PC-3 (cell line): ENCODE measurements around the gene IFITM5. TPM values are rescaled to one million over a fixed set of nuclear protein-coding genes. Genes with fewer than 3 reads are reported as not detected.
"Not testable (repeated sequence)": the region's sequence is repeated elsewhere in the genome, so short reads cannot be mapped to it uniquely, and the experiment has no call there.

Source experiments
- ATAC-seq: fragments of 200-7000 bp; cut with Tn5 transposase; 2 replicates; pipeline ENCODE4 v1.9.1; 2020; ENCODE audit warnings: mild to moderate bottlenecking, moderate library complexity
- BruUV-seq: library from RNA; stranded (reverse); fragments of 400-500 nt; replicated peaks from 2 replicates; lab custom pipeline; 2021; lab: Mats Ljungman, UMichigan
- CTCF ChIA-PET: fragments of 300-600 bp; sonication (Branson Sonifier 250); formaldehyde crosslinking; loops from one replicate; lab custom pipeline; 2022; ENCODE audit warnings: antibody characterized with exemption; lab: Charles Lee
- POLR2A ChIA-PET: fragments of 300-600 bp; sonication (Branson Sonifier 250); formaldehyde crosslinking; loops from one replicate; lab custom pipeline; 2022; ENCODE audit warnings: antibody characterized with exemption; ENCODE audit not compliant: unreplicated experiment; lab: Charles Lee
- DNase-seq: peaks from one replicate; pipeline ENCODE4 v3.0.0-alpha.2; 2015
- H2AFZ ChIP-seq: fragments of 300-600 bp; sonication (generic); 2 replicates; pipeline ENCODE4 v1.6.0; 2016; ENCODE audit warnings: antibody characterized with exemption, low read length
- H3F3A ChIP-seq: fragments of 300-600 bp; sonication (generic); one replicate; pipeline ENCODE4 v1.6.0; 2017; ENCODE audit warnings: antibody characterized with exemption, low read length, control low read depth, mild to moderate bottlenecking; ENCODE audit not compliant: unreplicated experiment
- H3K27ac ChIP-seq: fragments of 300-600 bp; sonication (generic); 2 replicates; pipeline ENCODE4 v1.5.1; 2016; ENCODE audit warnings: mild to moderate bottlenecking, low read length
- H3K27me3 ChIP-seq: fragments of 300-600 bp; sonication (generic); 2 replicates; pipeline ENCODE4 v1.6.1; 2016; ENCODE audit warnings: low read length, mixed read lengths
- H3K36me3 ChIP-seq: fragments of 300-600 bp; sonication (generic); 2 replicates; pipeline ENCODE4 v1.6.1; 2016; ENCODE audit warnings: low read depth, mixed run types, low read length, mixed read lengths
- H3K4me1 ChIP-seq: fragments of 300-600 bp; sonication (generic); 2 replicates; pipeline ENCODE4 v1.5.1; 2016; ENCODE audit warnings: low read length; ENCODE audit not compliant: insufficient read depth
- H3K4me2 ChIP-seq: fragments of 300-600 bp; sonication (generic); 2 replicates; pipeline ENCODE4 v1.6.0; 2016; ENCODE audit warnings: low read length
- H3K4me3 ChIP-seq: fragments of 300-600 bp; sonication (generic); 2 replicates; pipeline ENCODE4 v1.5.1; 2016; ENCODE audit warnings: mild to moderate bottlenecking, low read length, mixed read lengths
- H3K79me2 ChIP-seq: fragments of 300-600 bp; sonication (generic); 2 replicates; pipeline ENCODE4 v1.6.1; 2017; ENCODE audit warnings: low read length, mixed read lengths
- H3K9ac ChIP-seq: fragments of 300-600 bp; sonication (generic); 2 replicates; pipeline ENCODE4 v1.6.0; 2016; ENCODE audit warnings: mild to moderate bottlenecking, low read length
- H3K9me2 ChIP-seq: fragments of 300-600 bp; sonication (generic); replicated peaks from 2 replicates; pipeline ENCODE4 v1.6.1; 2016; ENCODE audit warnings: mixed run types, low read length, mixed read lengths
- H3K9me3 ChIP-seq: fragments of 300-600 bp; sonication (generic); 2 replicates; pipeline ENCODE4 v1.6.1; 2016; ENCODE audit warnings: low read length, mixed read lengths
- H4K20me1 ChIP-seq: fragments of 300-600 bp; sonication (generic); 2 replicates; pipeline ENCODE4 v1.6.1; 2016; ENCODE audit warnings: low read length, mixed read lengths
- EZH2 ChIP-seq: fragments of 300-600 bp; sonication (generic); IDR thresholded peaks from one replicate; pipeline ENCODE4 v1.6.1; 2017; ENCODE audit warnings: antibody characterized with exemption, mild to moderate bottlenecking, low read length; ENCODE audit not compliant: unreplicated experiment
- EZH2phosphoT487 ChIP-seq: fragments of 300-600 bp; sonication (generic); IDR thresholded peaks from 2 replicates; pipeline ENCODE4 v1.6.1; 2018; ENCODE audit warnings: mild to moderate bottlenecking, antibody characterized with exemption, low read length, borderline replicate concordance
- intact Hi-C: fragments of 100-400 bp; cut with micrococcal nuclease; formaldehyde crosslinking; loops from 2 replicates; pipeline ENCODE4 v1.9.0; 2023
- total RNA-seq: library from RNA; depleted of rRNA; stranded (reverse); fragments of >200 nt; gene quantifications from 2 replicates; pipeline ENCODE4 v1.2.3, GENCODE V29; 2014
- TF ChIP-seq, protein P1 (sequence below): fragments of 300-600 bp; sonication (generic); conservative IDR thresholded peaks from 2 replicates; pipeline ENCODE4 v1.5.1; 2017; ENCODE audit warnings: antibody characterized with exemption, low read depth, mild to moderate bottlenecking, low read length

Gene IFITM5
- total RNA-seq, 1 experiment from 2014 or later = not detected

DNA sequence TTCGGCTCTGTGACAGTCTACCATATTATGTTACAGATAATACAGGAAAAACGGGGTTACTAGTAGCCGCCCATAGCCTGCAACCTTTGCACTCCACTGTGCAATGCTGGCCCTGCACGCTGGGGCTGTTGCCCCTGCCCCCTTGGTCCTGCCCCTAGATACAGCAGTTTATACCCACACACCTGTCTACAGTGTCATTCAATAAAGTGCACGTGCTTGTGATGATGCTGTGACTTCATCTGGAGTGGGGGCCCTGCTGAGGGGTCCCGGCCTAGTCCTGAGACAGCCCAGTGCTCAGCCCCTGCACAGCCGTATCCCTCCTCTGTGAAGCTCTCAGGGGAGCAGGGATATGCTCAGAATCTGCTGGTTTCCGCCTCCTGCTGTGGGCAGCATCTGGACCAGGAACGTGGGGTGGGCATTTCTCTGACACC is 15.7 kb upstream of the IFITM5 start:
- BruUV-seq = no TSS peak
- POLR2A ChIA-PET = interaction anchor here (0.6 kb wide), 1 partner anchor 50 kb away, joined by 4 read pairs; no protein-coding TSS in a partner anchor
- H3K79me2 ChIP-seq = peaks cover 5% of the 10 kb centered on the region
- no peak overlapping the region for H3K4me3 ChIP-seq
- H3K4me2 ChIP-seq = no peak overlapping the region
- H3K9ac ChIP-seq = no peak overlapping the region
- ATAC-seq (no peak), DNase-seq (no peak)
- no peaks in the 10 kb centered on the region for H4K20me1 ChIP-seq
- no peak overlapping the region for H3K27ac ChIP-seq
- no peaks in the 10 kb centered on the region for H3K9me2 ChIP-seq
- intact Hi-C loops = no loop called here
- peaks cover under 1% of the 10 kb centered on the region for H3K4me1 ChIP-seq
- no peaks in the 10 kb centered on the region for H3K27me3 ChIP-seq
- no peaks in the 10 kb centered on the region for H3K36me3 ChIP-seq
- H3F3A ChIP-seq = no peaks in the 10 kb centered on the region
- no peaks in the 10 kb centered on the region for H3K9me3 ChIP-seq
- H2AFZ ChIP-seq = no peak overlapping the region
- no peak for TF ChIP-seq EZH2phosphoT487
- TF ChIP-seq, protein P1, sequence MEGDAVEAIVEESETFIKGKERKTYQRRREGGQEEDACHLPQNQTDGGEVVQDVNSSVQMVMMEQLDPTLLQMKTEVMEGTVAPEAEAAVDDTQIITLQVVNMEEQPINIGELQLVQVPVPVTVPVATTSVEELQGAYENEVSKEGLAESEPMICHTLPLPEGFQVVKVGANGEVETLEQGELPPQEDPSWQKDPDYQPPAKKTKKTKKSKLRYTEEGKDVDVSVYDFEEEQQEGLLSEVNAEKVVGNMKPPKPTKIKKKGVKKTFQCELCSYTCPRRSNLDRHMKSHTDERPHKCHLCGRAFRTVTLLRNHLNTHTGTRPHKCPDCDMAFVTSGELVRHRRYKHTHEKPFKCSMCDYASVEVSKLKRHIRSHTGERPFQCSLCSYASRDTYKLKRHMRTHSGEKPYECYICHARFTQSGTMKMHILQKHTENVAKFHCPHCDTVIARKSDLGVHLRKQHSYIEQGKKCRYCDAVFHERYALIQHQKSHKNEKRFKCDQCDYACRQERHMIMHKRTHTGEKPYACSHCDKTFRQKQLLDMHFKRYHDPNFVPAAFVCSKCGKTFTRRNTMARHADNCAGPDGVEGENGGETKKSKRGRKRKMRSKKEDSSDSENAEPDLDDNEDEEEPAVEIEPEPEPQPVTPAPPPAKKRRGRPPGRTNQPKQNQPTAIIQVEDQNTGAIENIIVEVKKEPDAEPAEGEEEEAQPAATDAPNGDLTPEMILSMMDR = no peak
- TF ChIP-seq EZH2 = no peak
- CTCF ChIA-PET = interaction anchor here (0.5 kb wide), 1 partner anchor 57 kb away, joined by 3 read pairs; no protein-coding TSS in a partner anchor

DNA sequence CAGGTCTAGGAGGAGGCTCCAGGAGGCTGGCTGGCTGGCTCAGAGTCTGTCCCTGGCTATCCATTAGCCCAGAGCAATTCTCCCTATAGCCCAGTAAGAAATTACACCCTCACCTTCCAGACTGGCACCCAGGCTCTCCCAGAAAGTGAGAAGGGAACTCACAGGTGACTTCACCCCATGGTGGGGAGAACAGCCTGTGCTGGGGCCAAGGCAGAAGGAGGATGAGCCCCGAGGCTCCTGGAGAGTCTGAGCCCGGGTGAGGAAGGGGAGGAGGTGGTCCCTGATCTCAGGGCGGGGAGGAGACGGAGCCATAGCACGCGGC is 15.2 kb upstream of the IFITM5 start:
- BruUV-seq, H3K4me2 ChIP-seq, H2AFZ ChIP-seq, H3K4me3 ChIP-seq, DNase-seq, H3K9me3 ChIP-seq, H3K79me2 ChIP-seq, intact Hi-C loops, ATAC-seq, H3K27ac ChIP-seq, H3F3A ChIP-seq, H4K20me1 ChIP-seq, CTCF ChIA-PET, H3K9ac ChIP-seq, H3K9me2 ChIP-seq, POLR2A ChIA-PET, H3K27me3 ChIP-seq, H3K36me3 ChIP-seq, H3K4me1 ChIP-seq: not testable (repeated sequence)

DNA sequence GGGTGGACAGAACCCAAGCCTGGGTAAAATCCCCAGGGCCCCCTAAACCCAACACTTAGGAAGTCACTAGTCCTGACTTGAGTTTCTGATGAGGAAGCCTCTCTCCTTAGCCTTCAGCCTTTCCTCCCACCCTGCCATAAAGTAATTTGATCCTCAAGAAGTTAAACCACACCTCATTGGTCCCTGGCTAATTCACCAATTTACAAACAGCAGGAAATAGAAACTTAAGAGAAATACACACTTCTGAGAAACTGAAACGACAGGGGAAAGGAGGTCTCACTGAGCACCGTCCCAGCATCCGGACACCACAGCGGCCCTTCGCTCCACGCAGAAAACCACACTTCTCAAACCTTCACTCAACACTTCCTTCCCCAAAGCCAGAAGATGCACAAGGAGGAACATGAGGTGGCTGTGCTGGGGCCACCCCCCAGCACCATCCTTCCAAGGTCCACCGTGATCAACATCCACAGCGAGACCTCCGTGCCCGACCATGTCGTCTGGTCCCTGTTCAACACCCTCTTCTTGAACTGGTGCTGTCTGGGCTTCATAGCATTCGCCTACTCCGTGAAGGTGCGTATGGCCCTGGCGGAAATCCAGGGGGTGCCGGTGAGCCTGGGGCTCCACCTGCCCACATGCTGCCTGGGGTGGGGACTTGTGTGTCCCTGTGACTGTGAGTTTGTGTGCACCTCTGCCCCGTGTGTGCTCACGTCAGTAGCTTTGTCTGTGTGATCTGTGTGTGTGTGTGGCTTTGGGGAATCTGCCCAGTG is 14.6 kb upstream of the IFITM5 start, which contains the start of gene IFITM1:
Gene IFITM1, plus strand, starts transcription at position 254 of the 767 bp plus-strand sequence. Its CDS starts 131 bp downstream, at position 385.
- no peak within 1 kb of the TSS for H3K4me3 ChIP-seq
- no peaks in the 10 kb centered on the region for H3K9me3 ChIP-seq
- CTCF ChIA-PET = no interaction called here
- DNase-seq = peak; percentile 19
- no peak for TF ChIP-seq EZH2phosphoT487
- no peak for TF ChIP-seq EZH2
- TF ChIP-seq, protein P1 = no peak
- no peak within 1 kb of the TSS for H3K9ac ChIP-seq
- H3K36me3 ChIP-seq = no peaks in the 10 kb centered on the region
- POLR2A ChIA-PET = no interaction called here
- no peaks in the 10 kb centered on the region for H3F3A ChIP-seq
- no peaks in the 10 kb centered on the region for H4K20me1 ChIP-seq
- H3K4me2 ChIP-seq = peak within 1 kb of the TSS; percentile 19; the same call in 1 of the 2 replicates
- H3K27me3 ChIP-seq = no peaks in the 10 kb centered on the region
- BruUV-seq = TSS peak; percentile 90
- intact Hi-C loops = no loop called here
- peaks cover 10% of the 10 kb centered on the region for H3K79me2 ChIP-seq
- no peaks in the 10 kb centered on the region for H3K9me2 ChIP-seq
- H2AFZ ChIP-seq = no peak within 1 kb of the TSS
- H3K27ac ChIP-seq = no peak within 1 kb of the TSS
- peak; percentile 15; the same call in 1 of the 2 replicates for ATAC-seq
- H3K4me1 ChIP-seq = peaks cover 11% of the 10 kb centered on the region
